ENCODE data around the gene DSP.

DSP gene

DNA sequence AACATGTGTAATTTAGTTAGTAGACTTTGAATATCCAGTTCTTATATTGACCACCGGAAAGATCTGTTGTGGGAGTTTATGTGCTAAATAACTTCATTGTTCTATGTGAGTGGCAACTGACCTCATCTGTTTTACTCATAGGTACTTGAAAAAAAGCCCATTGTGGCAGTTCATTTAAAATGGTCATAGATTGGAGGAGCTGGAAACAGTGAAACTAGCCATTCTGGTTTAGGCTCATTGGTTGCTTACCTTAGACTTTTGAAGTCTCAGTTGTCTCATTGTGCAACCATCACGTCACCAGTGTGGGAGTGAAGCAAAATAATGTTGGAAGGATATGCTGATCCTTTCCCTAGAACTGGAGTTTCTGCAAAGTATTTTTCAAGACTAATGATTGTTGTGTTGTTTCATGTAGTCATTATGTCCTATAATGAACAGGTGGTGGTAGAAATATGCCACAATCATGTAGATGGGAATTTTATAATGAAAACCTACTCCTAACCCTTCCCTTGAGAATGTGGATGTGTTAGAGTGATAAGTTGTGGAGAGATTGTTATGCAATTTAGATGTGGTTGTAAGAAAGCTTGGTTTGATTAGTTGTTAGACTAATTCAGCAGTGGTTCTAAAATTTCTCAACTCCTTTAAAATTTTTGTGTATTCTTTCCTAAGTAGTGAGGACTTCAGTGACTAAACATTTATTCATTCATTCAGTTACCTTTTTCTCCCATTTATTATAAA, 18.3 kb downstream of the DSP start:
- in situ Hi-C loops (cut with MboI; ENCODE audit: low sequenced_read_pairs) = no loop called here

DNA sequence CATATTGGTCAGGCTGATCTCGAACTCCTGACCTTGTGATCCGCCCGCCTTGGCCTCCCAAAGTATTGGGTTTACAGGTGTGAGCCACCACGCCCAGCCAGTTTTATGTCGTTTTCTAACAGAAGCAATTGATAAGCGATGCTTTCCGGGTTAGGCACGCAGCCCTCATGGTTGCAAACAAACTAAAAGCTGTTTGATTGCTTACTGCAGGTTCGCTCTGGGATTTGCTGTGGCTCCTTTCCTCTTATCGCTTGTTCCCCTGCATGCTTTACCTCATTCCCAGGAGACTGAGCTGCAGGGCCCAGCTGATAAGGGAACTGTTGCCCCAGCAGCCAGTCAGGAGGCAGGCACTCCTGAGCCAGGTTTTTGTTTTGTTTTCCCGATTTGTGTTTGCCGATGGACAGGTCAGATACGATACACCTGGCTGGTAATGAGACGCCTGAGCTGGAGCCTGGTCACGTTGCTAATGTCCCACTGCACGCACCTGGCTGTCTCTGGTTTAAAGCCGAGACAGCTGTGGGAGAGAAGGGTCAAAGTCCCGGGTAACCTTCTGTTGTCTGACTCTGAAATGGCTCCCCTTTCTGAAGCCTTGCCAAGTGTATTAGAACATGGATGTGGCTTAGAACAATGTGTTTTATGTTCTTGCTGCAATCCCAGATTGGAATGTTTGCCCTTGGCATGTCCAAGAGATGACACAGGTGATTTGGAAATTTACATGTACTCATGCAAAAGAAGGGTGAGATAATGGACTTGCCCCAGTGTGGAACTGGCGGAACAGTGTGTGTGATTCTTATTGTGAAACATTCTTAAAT, 19.9 kb downstream of the DSP start:
- in situ Hi-C loops (cut with MboI; ENCODE audit: low sequenced_read_pairs) = no loop called here

DNA sequence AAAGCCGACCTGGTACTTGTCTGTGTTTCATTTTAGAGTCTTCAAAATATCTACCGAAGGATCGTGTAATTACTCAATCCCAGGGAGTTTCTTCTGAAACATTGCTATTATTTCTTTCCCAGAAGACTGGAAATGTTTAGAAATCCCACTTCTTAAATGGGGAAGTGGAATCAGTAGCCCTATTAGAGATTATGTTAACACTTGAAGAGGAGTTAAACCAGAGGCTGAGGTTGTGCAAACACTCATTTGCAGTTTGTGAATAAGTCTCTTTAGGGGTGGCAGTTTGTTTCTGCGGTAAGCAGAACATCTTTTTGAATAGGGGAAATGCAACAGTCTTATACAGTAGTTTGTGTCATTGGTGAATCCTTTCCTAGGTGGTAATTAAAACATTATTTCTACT, 21.3 kb downstream of the DSP start:
- in situ Hi-C loops (cut with MboI; ENCODE audit: low sequenced_read_pairs) = no loop called here

DNA sequence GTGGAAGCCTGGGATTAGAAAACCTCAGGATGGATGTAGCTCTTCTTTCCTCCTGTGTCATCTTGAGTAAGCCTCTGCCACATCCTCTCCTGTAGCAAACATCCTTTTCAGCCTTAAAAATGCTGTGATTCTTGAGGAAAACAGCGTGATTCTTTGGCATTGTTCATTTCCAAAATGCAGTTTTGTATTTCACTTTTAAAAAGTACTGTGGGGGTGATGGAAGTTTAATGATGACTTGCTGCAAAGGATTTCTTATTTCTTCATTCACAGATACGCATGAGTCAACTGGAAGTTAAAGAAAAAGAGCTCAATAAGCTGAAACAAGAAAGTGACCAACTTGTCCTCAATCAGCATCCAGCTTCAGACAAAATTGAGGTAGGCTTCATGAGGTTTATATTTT, 24.6 kb downstream of the DSP start:
- in situ Hi-C loops (cut with MboI; ENCODE audit: low sequenced_read_pairs) = no loop called here

DNA sequence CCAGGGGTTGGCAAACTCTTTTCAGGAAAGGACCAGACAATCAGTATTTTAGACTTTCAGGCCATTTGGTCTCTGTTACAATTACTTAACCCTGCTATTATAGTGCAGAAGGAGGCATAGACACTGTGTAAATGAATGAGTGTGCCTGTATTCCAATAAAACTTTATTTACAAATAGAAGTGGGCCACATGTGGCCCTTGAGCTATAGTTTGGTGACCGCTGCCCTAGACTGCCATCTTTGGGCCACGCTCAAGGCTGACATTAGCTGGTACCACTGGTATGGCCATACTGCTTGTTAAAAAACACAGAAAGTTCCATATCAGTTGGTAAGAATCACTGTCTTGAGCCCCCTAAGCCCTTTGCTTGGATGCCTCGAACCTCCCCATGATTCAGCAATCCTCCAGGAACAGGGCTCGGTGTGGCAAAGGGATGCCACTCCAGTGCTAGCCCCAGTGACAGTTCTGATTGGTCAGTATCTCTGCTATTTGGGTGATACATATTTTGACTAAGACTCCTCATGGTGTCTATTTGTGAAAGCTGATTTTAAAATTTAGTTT, 25.2 kb downstream of the DSP start:
- in situ Hi-C loops (cut with MboI; ENCODE audit: low sequenced_read_pairs) = no loop called here

DNA sequence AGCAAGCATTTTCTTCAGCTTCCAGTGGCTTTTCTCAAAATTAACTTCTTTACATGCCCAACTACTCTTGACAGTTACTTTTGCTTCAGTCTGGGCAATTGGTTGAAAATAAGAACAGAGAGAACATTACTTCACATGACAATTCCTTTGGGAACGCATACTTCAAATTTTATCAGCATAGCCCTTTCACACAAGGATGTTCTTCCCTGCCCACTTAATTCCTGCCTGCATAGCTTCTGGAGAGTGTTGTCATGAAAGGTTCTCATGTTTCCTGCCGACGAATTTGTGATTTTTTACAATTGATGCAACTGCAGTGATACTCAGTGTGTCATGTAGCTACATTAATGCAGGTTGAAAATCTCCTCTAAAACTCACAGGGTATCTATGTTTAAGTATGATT, 26.6 kb downstream of the DSP start:
- in situ Hi-C loops (cut with MboI; ENCODE audit: low sequenced_read_pairs) = no loop called here

DNA sequence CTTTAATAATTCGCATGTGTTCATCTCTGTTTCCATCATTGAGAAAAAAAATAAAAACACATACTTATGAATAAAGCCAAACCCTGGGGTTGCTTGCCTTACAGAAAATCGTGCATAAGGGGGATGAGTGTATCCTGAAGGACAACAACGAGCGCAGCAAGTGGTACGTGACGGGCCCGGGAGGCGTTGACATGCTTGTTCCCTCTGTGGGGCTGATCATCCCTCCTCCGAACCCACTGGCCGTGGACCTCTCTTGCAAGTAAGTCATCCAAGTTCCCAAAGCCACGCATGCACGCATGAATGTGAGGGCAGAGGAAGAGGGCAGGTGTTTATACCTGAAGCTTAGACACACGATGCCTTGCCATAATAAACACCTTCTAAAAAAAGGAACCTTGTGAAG, 27.6 kb downstream of the DSP start:
- in situ Hi-C loops (cut with MboI; ENCODE audit: low sequenced_read_pairs) = no loop called here

DNA sequence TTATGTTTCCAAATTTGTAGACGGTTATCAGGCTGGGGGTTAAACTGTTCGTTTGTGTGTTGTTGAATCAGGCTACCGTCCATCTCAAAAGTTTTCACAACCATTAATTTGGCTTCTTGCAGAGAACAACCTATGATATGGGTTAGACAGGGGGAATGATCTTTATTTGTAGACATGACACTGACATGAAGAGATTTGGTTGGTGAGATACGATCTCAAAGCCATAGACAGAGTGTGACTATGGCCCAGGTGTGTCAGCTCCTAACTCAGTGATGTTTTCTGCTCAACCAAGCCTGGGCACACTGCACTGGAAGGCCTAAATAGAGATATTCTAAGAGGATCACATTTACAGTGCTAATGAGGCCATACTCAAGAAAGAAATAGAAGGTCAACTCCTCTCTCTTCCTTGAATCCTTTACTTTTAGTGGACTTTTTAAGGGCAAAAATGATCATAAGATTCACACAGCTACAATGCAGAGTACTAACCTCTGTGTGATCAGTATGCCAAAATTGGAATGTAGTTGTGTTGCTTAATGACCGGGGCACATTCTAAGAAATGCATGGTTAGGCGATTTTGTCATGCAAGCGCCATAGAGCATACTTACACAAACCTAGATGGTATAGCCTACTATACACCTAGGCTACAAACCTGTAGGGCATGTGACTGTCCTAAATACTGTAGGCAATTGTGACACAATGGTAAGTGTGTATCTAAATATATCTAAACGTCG, 30.9 kb downstream of the DSP start:
- in situ Hi-C loops (cut with MboI; ENCODE audit: low sequenced_read_pairs) = no loop called here

DNA sequence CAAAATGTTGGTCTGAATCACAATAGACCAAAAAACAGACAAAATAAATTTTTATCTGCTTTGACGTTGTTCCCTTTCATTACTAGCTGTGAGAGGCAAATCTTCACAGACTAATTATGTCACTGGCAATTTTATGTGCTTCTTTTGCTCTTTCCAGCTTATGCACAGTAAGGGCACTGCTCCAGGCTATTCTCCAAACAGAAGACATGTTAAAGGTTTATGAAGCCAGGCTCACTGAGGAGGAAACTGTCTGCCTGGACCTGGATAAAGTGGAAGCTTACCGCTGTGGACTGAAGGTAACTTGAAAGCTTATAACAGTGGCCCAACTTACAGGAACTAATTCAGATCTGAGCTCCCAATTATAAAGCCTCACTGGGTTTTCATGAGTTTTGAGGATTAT, 33.0 kb downstream of the DSP start:
- in situ Hi-C loops (cut with MboI; ENCODE audit: low sequenced_read_pairs) = no loop called here

DNA sequence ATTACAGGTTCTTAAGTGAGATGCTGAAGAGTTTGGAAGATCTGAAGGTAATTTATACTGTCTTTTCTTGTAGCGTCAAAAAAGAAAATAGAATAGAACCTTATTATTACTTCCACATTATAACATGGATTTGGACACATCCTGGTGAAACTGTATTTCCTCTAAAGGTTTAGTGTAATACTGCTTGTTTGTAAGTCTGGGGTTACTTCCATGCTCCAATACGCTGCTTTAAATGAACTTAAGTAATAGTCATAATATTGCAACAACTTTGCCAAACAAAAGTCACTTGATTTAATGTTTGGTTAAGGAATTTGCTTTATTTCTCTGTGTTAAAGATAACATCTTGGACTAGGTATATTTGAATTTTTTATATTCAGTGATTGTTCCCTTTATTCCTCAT, 37.0 kb downstream of the DSP start:
- in situ Hi-C loops (cut with MboI; ENCODE audit: low sequenced_read_pairs) = no loop called here

DNA sequence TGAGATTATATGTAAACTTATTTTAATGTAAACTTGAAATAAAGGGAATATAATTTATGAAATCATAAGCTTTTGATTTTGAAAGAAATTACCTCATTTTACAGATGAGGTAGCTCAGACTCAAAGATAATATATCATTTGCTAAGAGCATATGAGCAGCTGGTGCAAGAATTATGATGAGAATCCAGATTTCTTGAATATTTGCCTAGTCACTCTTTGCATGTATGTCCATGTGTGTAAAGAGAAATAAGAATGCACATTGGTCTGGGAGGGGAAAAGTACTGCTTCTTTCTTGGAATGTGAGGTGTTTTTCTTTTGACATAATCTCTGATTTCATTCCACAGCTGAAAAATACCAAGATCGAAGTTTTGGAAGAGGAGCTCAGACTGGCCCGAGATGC, 37.5 kb downstream of the DSP start:
- in situ Hi-C loops (cut with MboI; ENCODE audit: low sequenced_read_pairs) = no loop called here

DNA sequence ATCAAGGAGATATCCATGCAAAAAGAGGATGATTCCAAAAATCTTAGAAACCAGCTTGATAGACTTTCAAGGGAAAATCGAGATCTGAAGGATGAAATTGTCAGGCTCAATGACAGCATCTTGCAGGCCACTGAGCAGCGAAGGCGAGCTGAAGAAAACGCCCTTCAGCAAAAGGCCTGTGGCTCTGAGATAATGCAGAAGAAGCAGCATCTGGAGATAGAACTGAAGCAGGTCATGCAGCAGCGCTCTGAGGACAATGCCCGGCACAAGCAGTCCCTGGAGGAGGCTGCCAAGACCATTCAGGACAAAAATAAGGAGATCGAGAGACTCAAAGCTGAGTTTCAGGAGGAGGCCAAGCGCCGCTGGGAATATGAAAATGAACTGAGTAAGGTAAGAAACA, 38.4 kb downstream of the DSP start:
- in situ Hi-C loops (cut with MboI; ENCODE audit: low sequenced_read_pairs) = no loop called here

DNA sequence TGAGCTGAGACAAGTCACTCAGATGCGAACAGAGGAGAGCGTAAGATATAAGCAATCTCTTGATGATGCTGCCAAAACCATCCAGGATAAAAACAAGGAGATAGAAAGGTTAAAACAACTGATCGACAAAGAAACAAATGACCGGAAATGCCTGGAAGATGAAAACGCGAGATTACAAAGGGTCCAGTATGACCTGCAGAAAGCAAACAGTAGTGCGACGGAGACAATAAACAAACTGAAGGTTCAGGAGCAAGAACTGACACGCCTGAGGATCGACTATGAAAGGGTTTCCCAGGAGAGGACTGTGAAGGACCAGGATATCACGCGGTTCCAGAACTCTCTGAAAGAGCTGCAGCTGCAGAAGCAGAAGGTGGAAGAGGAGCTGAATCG, 39.1 kb downstream of the DSP start:
- in situ Hi-C loops (cut with MboI; ENCODE audit: low sequenced_read_pairs) = no loop called here

DNA sequence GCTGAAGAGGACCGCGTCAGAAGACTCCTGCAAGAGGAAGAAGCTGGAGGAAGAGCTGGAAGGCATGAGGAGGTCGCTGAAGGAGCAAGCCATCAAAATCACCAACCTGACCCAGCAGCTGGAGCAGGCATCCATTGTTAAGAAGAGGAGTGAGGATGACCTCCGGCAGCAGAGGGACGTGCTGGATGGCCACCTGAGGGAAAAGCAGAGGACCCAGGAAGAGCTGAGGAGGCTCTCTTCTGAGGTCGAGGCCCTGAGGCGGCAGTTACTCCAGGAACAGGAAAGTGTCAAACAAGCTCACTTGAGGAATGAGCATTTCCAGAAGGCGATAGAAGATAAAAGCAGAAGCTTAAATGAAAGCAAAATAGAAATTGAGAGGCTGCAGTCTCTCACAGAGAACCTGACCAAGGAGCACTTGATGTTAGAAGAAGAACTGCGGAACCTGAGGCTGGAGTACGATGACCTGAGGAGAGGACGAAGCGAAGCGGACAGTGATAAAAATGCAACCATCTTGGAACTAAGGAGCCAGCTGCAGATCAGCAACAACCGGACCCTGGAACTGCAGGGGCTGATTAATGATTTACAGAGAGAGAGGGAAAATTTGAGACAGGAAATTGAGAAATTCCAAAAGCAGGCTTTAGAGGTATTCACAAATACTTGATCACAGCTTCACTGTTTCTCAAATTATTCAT, 39.6 kb downstream of the DSP start:
- in situ Hi-C loops (cut with MboI; ENCODE audit: low sequenced_read_pairs) = no loop called here

DNA sequence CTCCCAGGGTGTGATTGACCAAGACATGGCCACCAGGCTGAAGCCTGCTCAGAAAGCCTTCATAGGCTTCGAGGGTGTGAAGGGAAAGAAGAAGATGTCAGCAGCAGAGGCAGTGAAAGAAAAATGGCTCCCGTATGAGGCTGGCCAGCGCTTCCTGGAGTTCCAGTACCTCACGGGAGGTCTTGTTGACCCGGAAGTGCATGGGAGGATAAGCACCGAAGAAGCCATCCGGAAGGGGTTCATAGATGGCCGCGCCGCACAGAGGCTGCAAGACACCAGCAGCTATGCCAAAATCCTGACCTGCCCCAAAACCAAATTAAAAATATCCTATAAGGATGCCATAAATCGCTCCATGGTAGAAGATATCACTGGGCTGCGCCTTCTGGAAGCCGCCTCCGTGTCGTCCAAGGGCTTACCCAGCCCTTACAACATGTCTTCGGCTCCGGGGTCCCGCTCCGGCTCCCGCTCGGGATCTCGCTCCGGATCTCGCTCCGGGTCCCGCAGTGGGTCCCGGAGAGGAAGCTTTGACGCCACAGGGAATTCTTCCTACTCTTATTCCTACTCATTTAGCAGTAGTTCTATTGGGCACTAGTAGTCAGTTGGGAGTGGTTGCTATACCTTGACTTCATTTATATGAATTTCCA, 43.9 kb downstream of the DSP start:
- in situ Hi-C loops (cut with MboI; ENCODE audit: low sequenced_read_pairs) = no loop called here

DNA sequence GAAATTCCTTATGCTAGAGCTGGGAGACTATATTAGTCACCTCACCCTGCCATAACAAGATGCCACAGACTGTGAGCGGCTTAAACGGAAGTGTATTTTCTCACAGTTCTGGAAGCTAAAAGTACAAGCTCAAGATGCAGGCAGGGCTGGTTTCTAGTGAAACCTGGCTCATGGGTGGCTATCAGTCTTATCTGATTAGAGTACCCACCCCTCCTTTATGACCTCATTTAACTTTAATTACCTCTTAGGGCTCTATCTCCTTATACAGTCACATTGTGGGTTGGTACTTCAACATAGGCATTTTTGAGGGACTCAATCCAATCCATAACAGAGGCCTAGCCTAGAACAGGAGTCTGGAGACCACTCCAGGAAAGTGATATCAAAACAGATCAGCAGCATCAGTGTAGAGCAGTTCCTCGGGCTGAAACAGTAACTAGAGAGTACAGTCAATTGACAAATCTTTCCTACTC, 46.2 kb downstream of the DSP start:
- in situ Hi-C loops (cut with MboI; ENCODE audit: low sequenced_read_pairs) = no loop called here

DNA sequence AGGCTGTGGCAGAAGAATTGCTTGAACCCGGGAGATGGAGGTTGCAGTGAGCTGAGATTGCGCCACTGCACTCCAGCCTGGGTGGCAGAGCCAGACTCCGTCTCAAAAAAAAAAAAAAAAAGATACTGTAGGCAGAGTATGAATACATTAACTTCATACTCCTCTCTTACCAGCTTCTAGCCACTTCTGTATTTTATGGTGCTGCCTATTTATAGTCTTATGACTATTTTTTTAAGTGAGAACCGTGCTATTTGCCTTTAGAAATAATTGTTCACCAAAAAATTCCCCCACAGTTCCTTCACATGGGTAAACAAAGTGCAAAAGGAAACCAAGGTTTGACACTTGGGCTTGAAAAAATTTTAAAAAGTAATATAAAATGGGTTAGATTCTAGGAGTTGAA, 47.0 kb downstream of the DSP start:
- in situ Hi-C loops (cut with MboI; ENCODE audit: low sequenced_read_pairs) = no loop called here

DNA sequence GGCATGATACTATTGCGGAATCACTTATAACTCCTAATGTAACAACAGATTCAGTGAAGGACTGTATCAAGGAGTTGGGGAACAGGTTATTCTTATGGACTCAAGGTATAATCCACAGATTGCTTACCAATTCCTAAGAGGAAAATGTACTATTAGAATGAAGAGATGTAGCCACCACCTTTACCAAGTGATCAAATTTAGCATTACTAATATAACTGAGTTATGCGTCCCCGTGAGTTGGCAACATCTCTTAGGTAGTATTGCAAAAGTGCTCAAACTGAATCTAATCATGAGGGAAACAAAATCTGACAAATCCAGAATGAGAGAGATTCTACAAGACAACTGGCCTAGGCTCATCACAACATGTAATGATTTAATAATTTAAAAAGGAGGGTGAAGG, 47.8 kb downstream of the DSP start:
- in situ Hi-C loops (cut with MboI; ENCODE audit: low sequenced_read_pairs) = no loop called here

DNA sequence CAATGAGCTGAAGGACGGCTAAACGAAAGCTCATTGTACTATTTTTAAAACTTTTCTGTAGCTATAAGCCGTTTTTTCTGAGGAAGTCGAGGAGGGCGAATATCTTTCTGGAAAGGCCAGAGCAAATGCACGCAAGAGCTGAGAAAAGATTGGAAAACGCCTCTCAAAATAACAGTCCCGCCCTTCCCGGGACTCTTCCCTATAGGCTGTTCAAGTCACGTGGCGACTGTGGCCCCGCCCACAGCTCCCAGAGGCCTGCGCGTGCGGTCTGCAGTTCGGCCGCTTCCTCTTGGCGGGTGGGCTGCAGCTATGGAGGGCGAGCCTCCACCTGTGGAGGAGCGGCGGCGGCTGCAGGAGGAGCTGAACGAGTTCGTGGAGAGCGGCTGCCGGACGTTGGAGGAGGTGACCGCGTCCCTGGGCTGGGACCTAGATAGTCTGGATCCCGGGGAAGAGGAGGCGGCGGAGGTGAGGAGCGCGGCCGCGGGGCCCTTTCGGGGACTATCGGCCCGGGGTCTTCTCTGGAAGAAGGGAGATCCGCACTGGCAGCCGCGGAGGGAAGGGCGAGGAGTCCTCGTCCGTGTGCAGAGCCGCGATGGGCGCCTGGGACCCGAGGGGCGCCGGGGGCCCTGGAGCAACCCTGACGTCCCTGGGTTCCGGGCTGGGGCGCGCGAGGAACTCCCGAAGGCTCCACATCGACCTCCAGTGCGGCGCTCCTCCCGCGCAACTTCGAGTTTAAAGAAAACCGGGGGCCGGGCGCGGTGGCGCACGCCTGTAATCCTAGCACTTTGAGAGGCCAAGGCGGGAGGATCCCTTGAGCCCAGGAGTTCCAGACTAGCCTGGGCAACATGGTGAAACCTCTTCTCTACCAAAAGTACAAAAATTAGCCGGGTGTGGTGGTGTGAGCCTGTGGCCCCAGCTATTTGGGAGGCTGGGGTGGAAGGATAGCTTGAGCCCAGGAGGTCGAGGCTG, 48.8 kb downstream of the DSP start, which contains the start of gene SNRNP48:
Gene SNRNP48, plus strand, starts transcription at position 250 of the 969 bp plus-strand sequence. Its CDS starts 60 bp downstream, at position 310.
- in situ Hi-C loops (cut with MboI; ENCODE audit: low sequenced_read_pairs) = no loop called here

Measured in HL-60/S4 treated with retinoic acid at 250 ng/mL for 4 days and 3 days (cell line).